GM18861 (cell line): ENCODE measurements around the gene ADD3.
A peak's percentile ranks its signal among the peaks of the same experiment; 100 is the strongest.

Experiments
- ATAC-seq: cut with Tn5 transposase; IDR thresholded peaks from one replicate; pipeline ENCODE4 v1.9.1; 2021; ENCODE audit not compliant: unreplicated experiment

The ADD3 gene

DNA sequence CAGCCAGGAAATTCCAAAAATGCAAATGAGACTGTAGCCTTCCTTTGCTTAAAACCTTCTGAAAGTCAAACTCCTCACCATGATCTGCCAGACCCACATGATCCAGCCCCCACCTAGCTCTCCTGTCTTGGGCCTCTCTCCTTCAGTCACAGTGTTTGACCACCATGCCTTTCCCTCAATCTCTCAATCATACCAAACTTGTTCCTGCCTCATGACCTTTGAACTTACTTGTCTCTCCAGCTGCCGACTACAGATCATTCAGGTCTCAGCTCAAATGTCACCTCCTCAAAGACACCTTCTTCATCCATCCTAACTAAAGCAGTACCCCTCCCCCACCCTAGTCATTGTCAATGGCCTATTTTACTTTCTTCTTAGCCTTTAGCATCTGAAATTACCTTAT lies 9.3 kb upstream of the ADD3 start:
- no peak for ATAC-seq

DNA sequence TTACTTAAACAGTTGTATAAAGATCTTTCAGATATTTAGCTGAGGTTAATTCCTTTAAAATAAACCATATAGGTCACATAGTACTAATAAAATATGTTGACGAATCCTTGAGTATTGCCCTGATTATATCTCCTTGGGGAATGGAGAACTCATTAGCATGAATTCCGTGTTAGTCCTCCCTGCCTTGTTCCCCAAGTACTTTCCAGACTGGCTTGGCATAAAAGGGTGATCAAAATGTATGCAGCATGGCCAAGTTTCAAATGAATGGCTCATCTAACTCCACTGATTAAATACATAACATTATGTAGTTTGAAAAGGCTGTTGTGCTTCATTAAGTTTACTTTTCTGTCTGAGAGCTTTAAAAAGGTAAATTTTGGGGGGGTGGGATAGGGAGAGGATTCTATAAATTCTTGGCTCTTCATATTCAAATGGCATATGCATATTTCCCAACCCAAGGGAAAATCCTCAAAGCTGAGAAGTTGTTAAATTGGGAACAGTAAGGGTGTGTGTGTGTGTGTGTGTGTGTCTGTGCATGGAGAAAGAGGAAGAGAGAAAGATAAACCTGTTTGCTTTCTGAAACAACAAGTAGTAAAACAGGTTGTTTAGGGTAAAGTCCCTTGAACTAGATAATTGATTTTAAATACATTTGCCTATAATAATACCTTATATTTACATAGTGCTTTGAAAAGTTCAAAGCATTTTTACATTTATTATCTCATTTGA lies 4.8 kb upstream of the ADD3 start:
- no peak for ATAC-seq

DNA sequence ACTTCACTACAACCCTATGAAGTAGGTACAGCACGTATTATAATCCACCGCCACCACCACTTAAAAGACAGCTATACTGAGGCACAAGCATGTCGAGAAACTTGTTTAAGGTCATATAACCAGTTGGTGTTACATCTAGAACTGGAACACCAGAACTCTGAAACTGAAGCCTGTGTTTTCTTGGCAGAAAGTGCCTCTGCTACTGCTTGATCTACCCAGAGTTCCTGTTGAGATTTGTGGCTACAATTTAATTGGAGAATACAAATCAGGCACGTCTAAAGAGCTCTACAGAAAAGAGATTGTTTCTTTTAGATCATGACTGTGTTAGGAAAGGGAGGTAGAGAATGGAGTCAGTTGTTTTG lies 4.3 kb upstream of the ADD3 start:
- no peak for ATAC-seq

DNA sequence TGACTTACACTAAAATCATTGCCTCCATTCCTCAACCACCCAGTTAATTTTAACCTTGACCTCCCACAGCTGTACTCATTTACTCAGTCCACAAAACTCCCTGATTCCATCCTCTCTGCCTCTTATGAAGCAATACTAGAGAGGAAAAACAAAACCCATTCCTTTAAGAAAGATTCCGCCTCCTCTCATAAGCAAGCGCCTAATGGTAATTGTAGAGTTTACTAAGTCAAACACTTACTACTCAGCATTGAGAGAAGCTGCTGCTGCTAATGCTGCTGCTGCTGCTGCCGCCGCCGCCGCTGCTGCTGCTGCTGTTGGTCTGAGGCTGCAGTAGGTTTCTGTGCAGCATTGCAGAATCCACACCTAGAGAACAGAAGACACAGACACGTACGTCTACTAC lies 2.1 kb upstream of the ADD3 start:
- no peak for ATAC-seq

DNA sequence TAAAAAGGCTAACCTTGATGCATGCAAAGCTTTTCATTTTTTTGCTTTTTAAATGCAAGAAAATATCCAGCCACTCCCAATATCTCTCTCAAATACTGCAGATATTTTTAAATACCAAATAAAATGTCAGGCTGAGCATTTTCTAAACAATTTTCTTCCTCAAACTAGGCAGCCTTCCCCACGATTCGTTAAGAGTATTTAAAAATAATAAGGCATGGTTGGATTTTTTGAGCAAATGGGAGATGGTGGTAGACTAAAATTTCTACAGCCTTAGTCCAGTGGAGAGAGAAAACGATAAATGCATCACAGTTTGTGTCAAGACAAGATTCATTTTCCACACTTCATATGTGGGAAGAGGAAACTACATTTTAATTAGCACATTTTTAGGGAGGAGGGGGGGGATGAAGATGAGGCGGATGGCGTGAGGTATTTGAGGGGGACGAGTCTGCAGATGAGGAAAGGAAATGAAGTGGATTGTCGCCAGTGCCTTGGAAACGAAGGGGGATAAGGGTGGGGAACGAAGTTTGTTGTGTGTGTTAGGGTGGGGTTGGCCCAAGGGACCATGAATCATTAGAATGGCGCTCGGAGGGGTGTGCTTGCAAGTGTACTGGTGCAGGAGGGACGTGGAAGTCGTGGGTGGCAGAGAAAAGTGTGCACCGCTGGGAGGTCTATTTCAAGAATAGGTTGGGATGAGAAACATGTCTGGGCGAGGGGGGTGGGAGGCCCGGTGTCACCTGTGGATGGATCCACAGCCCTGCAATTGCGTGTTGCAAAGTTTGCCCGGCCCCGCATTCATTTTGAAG lies 1.2 kb upstream of the ADD3 start:
- ATAC-seq = no peak

DNA sequence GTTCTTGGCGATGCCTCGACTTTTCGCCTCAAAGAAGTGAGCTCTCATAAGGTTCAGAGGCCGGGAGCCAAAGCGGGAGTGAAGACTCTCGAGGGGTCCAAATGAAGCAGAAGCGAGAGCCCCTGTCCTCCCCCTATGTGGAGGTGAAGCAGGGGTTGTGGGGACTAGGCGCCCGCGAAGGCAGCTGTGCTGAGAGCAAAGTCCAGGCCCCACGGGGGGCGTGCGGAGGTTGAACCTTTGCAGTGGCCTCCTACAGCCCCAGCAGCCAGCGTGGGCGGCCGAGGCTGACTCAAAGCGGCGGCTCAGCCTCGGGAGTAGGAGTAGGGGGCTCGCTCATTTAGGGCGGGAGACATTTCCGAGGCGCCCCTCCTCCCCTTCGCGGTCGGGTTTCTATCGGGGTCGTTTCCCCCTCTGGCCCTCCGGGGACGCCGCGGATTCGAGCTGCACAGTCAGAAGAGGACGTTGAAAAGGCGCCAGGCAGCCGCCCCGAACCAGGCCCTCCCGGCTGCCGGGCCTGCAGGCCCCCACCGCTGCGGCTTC lies 553 bp upstream of the ADD3 start:
- ATAC-seq = peak; percentile 23

DNA sequence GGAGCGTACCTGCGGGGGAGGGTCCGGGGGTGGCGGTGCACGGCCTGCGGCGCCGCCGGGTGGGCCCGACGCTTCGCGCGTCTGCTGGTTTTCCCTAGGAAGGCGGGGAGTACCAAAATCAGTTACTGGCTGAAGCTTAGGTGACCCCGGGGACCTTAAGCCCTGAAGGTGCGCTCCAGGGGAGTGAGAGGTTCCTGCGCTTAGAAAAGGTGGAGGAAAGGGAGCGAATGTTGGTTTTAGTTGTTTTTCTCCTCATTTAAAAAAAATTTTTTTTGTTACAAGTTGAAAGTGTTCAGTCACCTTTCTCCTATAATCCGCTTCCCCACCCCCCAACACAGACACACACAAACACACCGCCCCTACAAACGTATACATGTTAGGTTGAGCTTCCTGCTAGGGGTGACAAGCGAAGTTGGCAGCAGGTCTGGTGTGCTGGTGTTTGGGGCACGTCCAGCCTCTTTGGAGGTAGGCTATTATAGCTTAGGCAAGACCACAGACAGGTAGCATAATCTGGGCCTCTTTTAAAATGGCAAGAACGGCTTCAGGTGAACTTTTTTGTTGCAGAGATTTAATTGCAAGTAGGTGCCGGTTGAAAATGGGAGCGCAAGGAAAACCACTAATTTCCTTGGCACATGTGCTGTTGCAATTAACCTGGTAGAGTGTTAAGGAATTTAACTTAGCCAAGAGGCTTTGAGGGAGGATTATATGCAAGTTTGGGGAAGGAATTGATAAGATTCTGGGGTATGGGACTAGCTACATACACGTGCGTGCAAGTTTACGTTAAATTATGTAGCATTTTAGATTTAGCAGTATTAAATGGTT lies 945 bp downstream of the ADD3 start:
- ATAC-seq = peak; percentile 16

DNA sequence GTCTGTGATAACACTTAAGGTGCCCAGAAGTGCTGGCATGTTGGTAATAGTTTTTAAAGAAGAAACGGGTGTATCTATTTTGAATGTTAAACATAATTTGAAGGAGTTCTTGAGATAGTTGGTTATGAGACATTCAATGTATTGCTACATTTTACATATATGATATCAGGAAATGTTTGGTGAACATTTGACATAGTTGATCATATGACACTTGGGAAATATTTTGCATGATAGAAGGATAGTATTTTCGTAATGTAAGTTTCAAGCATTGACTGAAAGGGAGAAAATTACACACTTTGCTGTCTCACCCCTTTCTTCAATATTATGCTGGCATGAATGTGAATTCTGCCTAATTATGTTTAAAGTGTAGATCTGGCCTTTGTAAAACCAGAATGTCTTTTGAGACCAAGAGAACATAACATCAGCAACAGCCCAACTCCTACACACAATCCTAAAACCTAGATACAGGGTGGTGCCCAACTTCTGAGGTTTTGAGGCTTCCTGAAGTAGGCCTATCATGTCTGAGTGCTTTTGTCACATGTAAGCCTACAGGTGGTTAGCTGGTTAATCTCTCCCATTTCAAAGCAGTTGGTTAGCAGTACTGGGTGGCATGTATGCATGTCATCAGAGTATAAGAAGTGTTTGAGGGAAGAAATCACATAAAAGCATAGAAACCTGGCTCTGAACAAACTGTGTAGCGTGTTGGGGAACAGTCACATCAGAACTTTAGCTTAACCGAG lies 2.1 kb downstream of the ADD3 start:
- ATAC-seq = peak; percentile 38

DNA sequence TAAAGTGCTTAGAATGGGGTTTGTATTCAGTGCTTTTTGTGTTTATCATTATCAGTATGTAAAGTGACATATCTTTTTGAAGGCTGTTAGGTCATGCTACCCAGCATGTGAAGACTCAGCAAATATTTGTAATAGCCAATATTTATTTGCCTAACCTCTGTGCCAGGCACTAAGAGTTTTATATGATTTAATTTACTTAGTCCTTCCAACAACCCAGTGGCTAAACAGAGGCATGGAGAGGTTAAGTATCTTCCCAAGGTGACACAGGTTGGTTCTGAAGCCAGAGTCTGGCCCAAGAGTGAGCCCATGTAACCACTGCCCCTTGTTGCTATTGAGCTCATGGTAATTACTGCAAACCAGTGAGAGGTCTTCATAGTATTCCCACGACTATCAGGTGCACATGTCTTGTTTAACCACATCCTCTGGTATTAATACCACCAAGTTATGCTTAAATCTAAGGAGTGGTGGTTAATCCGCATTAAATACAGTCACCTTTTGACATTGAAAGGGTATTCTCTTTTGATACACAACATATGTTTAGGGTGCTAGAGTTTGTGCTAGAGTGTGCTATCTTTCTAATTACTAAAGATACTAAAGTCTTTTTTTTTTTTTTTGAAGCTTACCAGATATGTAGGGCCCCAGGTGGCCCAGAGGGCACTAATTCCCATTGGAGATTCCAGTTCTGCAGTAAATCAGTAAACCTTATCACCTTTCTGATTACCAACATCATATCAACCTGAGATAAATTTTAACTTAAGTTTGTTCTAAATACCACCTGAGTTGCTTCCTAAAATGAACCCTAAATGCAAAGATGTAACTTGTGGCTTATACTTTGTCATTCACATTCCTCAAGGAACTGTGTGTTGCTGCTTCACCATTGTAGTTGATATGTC lies 2.9 kb downstream of the ADD3 start:
- ATAC-seq = no peak

DNA sequence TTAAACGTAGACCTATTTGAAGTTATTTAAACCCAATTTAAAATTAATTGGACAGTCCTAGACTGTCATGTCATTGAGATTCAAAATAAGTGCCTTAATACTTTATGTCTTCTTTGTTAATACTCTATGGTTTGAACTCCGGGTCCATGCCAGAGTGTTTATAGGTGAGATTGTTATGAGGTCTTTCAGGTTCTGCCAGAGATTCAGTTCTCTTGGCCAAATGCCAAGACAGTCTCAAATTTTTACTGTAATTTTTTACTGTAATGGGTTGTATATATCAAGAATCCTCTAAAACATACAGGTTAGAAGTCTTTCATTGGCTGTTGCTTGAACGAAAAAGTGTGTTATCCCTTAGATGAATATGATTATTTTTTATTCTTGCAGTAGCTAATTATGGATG lies 3.9 kb downstream of the ADD3 start:
- ATAC-seq = no peak

DNA sequence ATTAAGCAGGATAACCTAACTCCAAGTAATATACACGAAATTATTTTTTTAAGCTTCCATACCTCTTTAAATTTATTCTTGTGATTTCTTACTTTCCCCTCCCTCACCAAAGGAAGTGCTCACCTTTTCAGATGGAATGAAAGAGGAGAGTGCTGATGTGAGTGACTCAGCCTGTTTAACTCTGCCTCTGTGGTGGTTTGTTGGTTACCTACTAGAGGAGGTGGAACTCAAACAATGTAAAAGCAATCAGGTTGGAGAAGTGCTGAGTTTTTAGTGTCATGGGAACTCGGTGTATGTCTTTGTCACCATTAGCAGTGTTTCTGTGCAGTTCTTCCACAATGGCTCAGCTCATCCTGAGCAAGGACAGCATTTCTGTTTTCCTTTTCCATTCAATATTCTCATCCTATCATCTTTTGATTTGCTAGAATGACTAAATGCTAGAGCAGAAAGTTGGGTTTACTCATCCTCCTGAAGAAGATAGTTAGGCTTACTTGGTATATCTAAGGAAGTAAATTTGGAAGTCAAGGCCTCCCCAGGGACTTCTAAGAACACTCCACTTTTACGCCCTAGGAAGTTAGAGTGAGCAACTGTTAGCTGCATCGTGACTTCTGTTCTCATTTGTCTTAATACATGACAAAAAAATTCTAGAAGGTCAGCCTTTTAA lies 6.0 kb downstream of the ADD3 start:
- no peak for ATAC-seq

DNA sequence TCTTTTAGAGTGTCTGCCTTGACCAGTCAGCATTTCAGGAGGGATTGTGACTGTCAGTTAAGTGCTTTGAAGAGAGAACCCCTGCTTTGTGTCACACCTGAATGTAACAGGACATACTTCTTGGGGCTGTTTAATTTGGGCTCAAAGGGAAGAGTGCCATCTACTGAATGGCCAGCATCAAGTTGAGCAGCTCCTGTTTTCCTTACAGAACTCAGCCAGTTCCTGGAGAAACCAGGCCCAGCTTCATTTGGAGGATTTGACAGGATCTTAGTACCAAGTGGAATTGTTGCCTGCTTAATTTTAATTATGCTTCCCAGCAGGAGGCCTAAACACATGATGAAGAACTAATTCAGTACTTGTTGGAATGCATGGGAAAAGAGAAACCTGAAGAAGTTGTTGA lies 8.3 kb downstream of the ADD3 start:
- ATAC-seq = no peak

DNA sequence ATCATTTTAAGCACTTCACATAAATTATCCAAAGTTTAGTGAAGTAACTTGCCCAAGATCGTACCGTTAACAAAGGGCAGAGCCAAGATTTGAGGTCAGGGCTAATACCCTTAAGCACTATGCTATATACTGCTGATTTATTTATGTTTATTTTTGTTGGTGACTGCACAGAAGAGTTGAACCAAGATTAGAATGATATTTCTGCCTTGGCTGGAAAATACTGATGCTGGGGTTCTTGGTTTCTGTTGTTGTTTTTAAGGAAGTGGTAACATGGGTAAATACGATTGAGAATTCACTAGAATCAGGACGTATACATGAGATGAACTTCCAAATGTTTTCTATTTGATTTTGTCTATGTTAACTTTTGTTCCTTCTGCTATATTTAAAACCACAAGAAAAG lies 9.3 kb downstream of the ADD3 start:
- ATAC-seq = no peak

DNA sequence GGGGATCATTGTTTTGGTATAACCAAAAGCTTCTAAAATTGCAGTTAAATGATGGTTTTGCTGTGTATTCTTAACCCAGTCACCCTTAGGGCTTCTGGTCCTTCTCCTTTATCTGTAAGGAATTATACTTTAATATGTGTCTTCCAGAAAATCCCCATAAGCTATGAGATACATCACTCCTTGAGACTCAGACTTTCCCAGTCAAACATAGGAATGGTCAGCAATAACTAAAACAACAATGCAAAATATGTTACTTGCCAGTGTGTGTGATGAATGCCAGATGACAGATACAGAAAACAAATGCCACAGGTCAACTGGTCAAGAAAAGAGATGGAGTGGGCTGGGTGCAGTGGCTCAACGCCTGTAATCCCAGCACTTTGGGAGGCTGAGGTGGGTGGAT lies 10.1 kb downstream of the ADD3 start:
- ATAC-seq = no peak

DNA sequence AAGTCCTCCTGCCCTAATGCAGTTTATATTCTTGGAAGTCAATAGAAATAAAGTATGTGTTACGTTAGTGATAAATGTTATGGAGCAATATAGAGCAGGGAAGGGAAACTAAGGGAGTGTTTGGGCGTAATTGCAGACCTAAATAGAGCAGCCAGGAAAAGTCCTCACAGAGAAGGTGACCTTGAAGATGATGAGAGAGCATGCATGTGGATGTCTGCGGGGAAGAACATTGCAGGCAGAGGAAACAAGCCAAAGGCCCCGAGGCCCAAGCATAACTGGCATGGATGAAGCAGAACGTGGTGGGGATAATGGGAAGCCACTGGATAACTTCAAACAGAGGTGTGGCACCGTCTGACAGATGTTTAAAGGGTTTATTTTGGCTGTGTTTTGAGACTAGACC lies 12.5 kb downstream of the ADD3 start:
- no peak for ATAC-seq

DNA sequence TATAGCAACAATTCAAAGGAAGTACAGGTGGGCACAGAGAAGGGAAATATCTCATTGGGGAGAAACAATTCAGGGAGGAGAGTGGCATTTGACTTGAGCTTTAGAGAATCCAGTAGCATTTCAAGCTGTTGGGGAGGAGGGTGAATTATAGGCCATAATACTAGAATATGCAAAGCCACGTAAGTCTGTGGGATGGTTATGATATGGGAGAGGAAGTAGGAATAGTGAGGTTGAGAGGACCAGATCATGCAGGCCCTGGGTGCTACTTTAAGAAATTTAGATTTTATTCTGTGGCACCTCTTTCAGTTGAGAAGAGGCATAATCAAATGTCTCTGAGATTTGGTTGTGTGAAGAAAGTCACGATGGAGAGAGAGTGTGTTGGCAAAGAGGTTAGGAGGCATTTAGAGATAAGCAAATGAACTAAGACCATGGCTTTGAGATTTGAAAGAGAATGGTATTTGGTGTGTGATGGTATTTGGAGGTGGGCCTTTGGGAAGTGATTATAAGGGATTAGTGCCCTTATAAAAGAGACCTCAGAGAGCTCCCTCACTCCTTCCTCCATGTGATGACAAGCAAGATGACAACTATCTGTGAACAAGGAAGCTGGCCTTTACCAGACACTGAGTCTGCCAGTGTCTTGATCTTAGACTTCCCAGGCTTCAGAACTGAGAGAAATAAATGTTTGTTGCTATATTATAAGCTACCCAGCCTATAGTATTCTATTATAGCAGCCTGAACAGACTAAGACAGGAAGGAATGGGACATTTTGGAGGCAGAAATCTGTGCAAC lies 15.1 kb downstream of the ADD3 start:
- ATAC-seq = no peak

DNA sequence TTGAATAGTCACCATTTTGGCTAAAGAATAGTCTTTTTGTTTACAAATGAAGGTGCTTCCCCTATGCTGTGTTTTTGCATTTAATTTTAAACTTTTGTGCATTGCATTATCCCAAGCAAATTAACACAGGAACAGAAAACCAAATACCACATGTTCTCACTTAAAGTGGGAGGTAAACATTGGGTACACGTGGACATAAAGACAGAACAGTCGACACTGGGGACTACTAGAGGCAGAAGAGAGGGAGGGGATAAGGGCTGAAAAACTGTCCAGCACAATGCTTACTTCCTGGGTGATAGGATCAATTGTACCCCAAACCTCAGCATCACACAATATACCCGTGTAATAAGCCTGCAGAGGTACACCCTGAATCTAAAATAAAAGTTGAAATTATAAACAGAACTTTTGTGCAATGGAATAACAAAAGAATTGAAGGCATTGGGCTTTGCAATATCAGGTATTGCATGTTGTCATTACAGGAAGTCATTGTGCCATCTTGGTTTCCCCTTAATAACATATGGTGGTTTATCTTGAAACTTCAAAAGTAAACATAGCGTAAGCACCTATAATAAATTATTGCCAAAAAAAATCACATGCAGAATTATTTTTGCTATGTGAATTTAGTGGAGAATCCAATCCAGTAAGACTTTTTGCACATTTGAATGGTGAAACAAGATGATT lies 16.1 kb downstream of the ADD3 start:
- ATAC-seq = no peak

DNA sequence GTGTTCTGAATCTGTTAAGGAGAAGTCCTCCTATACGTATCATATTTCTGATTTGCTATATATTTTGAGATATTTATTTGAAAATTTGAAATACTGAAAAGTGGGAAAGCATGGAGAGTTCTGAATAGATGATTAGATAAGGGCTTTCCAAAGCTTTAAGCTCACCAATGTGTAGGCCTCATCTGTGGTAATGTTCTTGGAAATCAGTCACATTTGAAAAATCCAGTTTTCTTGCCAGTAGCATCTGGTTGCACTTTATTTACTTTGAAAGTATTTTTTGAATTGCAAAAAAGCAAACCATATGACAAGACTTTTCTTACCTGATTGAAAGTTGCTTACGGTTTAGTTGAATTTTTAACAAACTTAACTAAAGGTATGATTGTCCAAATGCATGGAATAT lies 21.7 kb downstream of the ADD3 start:
- ATAC-seq = no peak
